Measurements from ENCODE around the gene NRP1.

The NRP1 gene

DNA sequence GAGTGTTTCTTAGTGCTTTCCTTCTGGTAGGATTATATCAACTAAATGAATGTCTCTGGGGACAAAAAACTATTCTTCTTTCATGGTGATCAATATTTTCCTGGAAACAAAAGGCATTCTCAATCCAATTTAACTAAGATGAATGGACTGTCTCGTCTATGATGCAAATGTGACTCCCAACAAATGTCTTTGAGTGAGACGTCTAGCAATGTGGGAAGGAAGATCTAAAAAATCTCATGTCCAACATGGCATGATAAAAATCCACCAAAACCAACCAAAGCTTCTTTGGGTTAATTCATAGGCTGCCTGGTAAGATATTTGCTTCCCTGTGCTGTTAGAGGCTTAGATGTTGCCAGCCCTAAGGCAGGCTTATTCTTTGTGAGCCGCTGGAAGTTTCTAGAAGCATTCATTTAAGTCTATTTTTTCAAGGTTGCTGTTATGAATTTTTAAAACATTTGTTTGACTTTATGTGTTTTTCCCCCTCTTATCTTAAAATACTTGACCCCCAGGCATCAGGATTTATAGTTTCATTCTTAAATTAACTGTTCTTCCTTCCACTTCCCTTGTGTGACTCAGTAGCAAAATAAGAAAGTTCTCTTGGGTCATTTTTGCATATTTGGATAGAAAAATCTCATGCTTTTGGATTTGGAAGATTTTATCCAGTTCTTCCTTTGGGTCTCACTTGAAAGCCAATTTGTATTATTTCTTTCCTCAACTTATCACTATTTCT, 156.3 kb downstream of the NRP1 start:
- H3K4me3 ChIP-seq (ENCODE audit: low read depth, low read length) = no peak overlapping the region
- no peak for DNase-seq (ENCODE audit: low read depth)

DNA sequence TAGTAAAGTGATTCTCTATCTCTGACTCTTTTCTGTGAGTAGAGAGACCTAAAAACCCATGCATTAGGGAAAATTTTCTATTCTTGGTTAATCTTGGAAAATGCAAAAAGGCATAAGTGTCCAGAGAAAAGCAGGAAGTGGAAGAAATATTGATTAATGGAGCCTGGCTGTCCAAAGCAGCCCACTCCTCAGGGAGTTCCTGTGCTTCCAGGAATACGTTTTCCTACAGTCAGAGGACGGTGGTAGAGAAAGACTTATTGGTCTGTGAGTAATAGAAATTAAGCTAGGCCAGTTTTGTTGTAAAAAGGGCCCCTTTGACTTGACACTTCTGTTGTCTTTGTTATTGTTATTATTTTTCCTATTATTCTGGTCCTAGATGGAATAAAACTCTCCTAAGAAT, 157.8 kb downstream of the NRP1 start:
- H3K4me3 ChIP-seq (ENCODE audit: low read depth, low read length) = no peak overlapping the region
- DNase-seq (ENCODE audit: low read depth) = no peak

DNA sequence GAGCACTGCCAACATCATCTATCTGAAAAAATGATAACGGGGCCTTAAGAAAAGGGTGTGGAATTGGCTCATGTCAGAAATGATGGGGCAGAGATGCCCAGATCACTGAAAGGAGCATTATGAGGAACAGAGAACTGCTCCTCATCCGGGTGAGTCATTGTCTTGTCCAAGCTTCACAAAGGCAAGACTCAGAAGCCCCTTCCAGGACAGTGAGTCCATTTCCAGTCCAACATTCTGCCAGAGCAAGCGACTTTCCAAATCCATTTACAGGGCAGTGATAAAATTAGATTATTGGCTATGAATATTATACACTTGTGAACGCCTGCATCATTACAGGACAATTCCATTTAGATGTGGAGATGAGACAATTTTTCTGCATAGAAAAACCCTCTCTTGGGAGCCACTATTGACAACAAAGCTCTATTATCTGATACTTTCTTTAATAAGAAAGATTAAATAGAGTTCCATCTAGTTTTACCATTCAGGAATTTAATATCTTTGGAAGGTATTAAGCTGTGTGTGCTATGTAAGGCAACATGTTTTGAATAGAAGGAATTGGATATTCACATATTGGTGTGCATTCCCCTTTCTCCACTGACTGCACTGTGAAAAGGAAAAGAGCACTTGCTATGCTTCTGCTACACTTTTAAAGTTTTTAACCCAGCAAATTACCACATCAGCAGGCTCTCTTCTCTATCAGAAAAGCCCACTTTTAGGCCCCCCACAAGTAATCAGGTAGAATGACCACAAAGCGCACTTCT, 159.6 kb downstream of the NRP1 start:
- H3K4me3 ChIP-seq (ENCODE audit: low read depth, low read length) = no peak overlapping the region
- DNase-seq (ENCODE audit: low read depth) = no peak

DNA sequence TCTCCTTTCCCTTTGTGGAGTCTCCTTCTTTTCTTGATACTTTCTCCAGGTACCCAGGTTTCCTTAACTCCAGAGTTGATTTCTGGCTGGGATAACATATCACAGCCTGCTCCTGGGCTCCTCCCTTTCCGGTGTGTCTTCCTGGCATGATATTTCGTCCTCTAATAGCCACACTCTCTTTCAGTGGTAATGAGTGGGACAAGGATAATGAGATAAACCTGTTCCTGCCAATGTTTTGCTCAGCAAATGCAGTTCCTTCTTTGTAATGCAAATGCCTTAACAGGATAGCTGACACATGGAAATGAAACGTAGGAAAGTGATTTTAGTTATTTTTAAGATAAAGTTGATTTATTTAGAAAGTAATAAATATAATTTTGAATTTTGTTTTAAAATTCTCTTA, 168.6 kb downstream of the NRP1 start:
- no peak for DNase-seq (ENCODE audit: low read depth)
- no peak overlapping the region for H3K4me3 ChIP-seq (ENCODE audit: low read depth, low read length)

DNA sequence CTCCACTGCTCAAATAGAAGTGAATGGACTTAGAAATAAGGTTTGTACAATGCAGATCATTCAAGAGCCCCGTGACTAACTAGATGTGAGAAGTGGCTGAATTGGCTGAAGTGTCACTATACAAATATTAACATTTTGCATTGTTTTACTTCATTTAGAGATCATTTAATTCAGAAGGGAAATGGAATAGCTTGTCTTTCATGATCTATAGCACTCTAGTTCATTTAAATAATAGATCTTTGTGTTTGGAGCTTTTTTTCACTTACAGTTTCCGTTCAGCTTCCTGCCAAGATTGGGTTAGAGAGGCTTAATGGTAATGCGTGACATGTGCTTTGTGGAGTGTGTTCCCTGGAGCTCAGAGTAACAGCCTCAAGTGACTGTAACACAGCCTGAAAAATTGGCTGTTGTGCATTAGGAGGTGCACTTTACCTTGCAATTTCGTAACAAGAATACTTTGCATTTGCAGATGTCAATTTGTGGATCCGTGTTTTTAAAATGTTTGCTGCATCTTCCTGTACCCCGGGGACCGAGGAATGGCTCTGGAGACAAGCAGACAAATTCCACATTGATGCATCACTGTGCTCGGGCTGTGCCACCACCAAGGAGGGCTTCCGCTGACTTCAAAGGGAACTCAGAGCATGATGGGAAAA, 170.3 kb downstream of the NRP1 start:
- H3K4me3 ChIP-seq (ENCODE audit: low read depth, low read length) = no peak overlapping the region
- no peak for DNase-seq (ENCODE audit: low read depth)

DNA sequence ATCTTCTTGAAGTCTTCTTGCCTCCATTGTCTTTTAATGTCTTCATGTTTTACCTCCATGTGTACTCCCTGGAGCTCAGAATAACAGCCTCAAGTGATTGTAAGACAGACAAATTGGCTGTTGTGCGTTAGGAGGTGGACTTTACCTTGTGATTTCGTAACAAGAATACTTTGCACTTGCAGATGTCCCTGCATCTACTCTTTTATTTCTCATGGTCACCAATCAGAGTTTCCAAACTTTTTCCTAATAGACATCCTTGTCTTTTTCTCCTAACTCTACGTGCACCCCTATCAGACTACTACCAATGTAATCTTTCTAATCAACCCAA, 172.3 kb downstream of the NRP1 start:
- no peak for DNase-seq (ENCODE audit: low read depth)
- no peak overlapping the region for H3K4me3 ChIP-seq (ENCODE audit: low read depth, low read length)

DNA sequence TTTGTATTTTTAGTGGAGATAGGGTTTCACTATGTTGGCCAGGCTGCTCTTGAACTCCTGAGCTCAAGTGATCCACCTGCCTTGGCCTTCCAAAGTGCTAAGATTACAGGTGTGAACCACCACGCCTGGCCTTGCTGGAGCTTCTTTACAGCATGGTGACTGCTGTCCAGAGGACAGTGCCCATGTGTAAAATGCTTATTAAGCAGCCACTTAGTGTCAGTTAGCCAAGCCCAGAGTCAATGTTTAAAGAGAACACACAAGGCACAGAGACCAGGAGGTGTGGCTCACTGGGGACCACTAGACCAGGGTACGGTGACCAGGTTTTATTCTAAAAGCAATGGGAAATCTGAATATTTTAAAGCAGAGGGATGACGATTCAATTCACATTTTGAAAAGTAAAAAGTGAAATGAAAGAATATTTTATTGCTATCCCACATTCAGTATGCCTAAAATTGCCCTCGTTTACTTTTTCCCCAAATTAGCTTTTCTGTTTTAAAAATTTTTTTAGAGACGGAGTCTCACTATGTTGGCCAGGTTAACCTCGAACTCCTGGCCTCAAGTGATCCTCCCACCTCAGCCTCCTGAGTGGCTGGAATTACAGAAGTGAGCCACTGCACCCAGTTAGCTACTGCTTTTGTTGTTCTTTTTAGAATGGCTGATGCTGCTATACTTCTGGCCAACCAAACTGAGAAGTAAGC, 172.8 kb downstream of the NRP1 start:
- H3K4me3 ChIP-seq (ENCODE audit: low read depth, low read length) = no peak overlapping the region
- DNase-seq (ENCODE audit: low read depth) = no peak

DNA sequence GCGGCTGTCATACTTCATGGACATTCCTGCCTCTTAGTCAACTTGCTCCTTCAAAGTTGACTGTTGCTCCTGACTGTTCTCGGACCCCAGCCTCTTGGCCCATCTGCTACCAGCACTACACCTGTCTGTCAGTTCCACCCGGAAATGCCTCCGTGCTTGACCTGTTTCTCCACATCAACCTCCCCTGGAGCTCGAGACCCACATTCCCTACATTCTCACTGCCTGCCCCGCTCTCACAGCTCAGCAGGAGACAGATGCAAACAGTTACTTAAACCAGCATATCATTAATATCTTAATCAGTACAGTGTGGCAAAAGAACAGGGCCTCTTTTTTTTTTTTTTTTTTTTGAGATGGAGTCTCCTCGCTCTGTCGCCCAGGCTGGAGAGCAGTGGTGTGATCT, 174.3 kb downstream of the NRP1 start:
- H3K4me3 ChIP-seq (ENCODE audit: low read depth, low read length) = no peak overlapping the region
- no peak for DNase-seq (ENCODE audit: low read depth)

DNA sequence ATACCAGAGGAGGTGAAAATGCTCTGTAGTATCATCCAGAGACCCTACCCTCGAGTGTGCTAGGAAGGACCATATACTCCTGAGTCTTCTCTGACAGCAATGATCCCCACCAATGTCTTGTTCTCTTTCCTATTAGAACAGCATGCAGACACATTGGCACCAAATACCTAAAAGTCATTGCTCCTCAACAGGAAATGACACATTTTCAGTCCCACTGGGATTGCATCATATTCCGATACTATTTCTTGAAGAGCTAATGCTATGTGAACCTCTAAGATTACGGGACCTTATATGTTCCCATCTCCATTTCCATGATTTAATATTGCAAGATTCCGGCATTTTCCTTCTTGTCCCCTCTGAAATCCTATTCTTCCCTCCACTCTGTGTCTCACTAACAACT, 177.4 kb downstream of the NRP1 start:
- peak; percentile 73 for DNase-seq (ENCODE audit: low read depth)
- H3K4me3 ChIP-seq (ENCODE audit: low read depth, low read length) = no peak overlapping the region

DNA sequence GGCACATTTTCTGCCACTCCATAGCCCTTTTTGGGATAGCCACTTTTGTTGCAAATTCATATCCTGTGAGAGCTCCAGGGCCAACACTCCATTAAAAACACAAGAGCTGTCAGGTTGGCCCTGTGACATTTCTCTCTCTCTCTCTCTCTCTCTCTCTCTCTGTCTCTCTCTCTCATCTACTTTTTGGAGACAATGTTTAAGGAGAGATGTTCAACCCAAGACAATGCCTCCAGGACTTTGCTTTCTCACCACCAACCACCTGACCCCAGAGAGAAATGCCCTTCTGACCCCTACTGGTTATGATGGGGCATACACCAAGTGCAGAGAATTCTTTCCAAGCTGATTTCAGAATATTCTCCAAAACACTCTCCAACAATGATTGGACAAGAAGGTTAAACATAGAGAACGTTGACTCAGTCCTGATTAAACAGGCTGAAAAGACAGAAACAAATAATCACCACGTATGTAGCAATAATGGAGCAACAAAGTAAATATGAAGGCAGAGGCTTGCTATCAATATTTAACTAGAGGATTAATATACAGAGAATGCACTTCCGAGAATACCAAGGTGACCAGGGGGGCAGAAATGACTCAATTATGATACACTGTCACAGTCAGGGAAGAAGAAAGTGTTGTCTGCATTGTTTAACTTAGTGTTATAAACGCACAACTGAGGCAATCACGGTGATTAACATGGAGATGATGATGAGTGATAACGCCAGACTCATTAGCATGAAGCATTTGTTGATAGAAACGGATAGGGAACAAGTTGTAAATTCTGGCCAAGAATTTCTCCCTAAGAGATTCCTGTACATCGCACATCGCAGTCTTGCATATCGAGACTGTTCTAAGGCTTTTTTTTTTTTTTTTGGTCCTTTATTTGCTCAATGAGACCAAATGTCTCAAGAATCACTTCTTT, 178.5 kb downstream of the NRP1 start:
- H3K4me3 ChIP-seq (ENCODE audit: low read depth, low read length) = no peak overlapping the region
- DNase-seq (ENCODE audit: low read depth) = no peak

DNA sequence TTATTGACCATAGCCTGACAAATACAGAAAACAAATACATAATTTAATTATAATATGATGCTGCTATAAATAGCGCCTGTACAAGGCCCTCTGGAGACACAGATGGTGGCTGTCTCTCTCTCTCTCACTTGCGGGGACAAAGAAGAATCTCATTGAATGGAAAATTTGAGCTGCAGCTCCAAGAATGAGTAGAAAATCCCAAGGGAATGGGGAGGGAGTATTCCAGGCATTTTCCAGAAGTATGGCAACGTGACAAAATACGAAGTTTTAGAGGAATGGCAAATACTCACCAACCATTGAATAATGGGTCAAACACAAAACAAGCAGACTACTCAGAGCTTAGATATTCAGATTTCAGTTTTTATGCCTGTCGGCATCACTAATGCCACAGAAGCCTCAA, 179.9 kb downstream of the NRP1 start:
- no peak for DNase-seq (ENCODE audit: low read depth)
- H3K4me3 ChIP-seq (ENCODE audit: low read depth, low read length) = no peak overlapping the region

DNA sequence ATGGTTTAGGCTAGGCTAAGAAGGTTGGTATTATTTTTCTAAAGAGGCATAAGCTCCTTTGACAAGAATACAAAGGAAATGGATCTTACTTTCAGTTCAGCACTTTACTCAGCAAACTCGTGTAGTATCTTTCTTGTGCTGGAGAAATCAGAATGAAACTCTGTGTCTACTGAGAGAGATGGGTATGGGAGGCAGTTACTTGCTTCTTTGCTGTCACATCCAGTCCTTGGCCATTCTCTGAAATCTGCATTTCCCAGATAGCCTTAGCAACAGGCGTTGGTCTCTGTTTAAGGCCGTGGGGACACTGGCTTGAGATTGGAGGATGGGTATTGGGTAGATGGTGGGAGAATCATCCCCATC, 180.5 kb downstream of the NRP1 start:
- no peak for DNase-seq (ENCODE audit: low read depth)
- no peak overlapping the region for H3K4me3 ChIP-seq (ENCODE audit: low read depth, low read length)

DNA sequence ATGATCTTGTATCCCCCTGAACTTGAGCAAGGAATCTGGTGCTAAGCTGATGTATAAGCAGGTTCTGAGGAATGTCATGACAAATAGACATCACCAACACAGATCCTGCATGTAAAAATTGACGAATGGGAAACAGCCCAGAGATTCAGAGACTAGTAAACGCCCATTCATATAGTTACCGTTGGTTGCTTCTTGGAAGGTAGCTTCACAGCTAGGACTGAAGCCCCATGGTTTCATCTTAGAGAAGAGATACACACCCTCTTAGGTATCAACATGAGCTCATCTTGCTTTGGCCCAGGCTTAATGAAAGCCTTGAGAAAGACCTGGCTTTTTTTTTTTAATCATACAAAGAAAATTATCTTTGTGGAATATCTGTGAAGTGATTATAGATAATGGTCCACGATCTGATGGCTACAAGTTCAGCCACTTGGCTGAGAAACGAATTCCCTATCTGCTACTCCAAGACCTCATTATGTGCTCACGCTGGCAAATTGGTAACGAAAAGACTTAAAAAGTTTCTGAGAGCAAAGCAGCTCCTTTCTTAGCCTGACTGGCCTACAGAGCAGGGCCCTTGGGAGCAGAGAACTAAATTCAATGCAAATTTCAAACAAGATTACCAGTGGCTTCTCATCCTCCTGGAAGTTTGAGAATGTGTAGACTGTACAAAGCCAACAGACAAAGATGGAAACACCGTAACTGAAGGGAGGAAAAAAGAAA, 181.1 kb downstream of the NRP1 start:
- DNase-seq (ENCODE audit: low read depth) = no peak
- H3K4me3 ChIP-seq (ENCODE audit: low read depth, low read length) = no peak overlapping the region

DNA sequence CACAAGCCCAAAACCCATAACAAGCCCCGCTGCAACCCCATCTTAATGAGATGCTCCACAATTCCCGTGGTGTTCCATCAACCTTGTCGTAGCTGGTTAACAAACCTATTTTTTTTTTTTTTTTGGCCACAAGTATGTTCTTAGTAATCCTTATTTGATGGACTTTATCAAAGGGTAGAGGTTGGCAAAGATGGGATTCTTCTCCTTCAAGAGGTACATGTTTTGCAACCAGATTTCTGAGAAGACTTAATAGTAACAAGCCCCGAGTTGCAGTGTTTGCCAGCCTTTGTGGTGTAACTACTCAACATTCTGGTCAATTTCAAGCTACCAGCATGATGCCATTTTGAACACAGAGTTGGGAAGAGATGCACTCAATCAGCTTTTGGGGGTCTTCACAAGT, 181.7 kb downstream of the NRP1 start:
- H3K4me3 ChIP-seq (ENCODE audit: low read depth, low read length) = no peak overlapping the region
- no peak for DNase-seq (ENCODE audit: low read depth)

DNA sequence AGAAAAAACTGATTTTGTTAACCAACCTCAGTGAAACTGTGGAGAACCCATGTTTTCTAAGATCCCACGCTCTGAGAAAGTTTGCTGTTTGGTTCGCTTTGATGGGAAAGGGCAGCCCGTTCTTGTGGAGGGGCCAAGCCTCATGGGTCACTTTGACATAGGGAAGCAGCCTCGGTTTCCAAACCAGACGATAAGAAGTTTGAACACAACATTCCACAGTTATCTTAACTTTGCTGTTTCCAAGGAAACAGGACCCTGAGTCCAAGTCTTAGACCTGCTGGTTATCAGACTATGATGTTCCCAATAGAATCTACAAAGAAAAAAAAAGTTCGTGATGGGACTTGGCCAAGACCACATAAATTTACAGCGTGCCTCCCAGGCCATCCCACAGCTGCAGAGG, 182.3 kb downstream of the NRP1 start:
- no peak for DNase-seq (ENCODE audit: low read depth)
- no peak overlapping the region for H3K4me3 ChIP-seq (ENCODE audit: low read depth, low read length)

DNA sequence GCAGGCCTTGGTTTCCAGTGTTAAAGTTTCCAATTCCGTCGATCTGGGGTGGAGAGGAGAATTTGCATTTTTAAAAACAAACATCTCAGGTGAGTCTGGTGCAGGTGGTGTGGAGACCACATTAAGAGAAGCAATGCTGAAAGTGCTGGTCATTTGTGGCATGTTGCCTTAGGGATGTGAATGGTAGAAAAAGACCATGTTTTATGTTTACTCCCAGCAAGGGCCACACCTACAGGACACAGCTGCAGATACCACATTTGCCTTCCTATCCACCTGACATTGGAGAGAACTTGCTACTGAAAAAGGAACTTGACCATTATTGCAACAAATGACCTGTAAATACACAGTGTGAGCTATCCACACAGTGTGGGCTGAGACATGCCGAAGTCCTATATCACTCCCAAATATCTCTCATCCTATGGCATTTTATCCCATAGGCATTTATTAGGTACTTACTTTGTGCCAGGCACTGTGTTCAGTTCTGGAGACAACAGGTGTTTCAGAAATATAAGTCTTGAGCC, 183.1 kb downstream of the NRP1 start:
- H3K4me3 ChIP-seq (ENCODE audit: low read depth, low read length) = no peak overlapping the region
- no peak for DNase-seq (ENCODE audit: low read depth)

DNA sequence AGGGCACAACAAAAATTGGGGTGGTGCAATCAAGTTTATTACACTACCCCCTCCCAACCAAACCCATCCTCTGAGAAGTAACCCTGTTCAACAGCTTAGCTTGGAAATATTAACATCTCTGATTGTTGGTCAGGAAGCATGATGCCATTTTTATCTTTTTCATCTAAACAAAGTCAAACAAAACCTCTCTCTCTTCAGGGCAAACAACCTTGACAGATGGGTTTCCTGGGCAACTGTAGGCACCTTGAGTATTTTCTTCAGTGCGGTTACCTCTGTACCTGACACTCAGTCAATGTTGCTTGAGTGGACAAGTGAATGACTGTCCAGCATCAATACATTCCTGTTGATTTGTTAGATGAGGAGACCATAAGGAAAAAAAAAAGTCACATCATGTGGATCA, 183.6 kb downstream of the NRP1 start:
- H3K4me3 ChIP-seq (ENCODE audit: low read depth, low read length) = no peak overlapping the region
- DNase-seq (ENCODE audit: low read depth) = no peak

DNA sequence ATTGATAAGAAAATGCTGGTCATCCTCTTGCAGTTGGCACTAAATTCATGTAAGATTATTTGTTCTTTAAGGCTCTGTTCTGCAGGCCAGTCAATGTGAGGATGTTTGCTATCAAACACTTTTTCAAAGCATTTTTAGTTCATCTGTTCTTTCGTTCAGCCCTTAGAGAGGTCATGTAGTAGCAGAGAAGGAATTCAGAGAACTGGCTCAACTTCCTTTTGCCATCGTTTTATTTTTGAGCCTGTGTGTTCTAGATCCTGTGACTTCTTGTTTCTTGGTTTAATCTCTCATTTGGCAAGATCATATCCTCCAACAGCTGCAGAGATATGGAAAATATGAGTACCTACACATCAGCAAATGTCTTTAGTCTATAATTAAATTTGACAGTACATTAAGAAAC, 184.3 kb downstream of the NRP1 start:
- H3K4me3 ChIP-seq (ENCODE audit: low read depth, low read length) = no peak overlapping the region
- DNase-seq (ENCODE audit: low read depth) = no peak

DNA sequence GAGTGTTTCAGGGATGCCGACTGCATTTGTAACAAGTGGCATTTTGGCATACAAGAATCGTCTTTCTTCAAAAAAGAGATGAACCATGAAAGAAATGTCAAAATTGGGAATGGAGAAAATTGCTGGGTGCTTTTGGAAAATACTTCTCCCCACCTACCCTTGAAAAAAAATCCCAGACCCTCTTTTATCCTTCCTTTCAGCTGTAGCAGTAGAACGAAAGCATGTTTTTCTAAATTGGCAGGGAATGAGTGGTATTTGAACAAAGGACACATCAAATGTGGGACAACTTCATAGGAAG, 187.5 kb downstream of the NRP1 start:
- no peak overlapping the region for H3K4me3 ChIP-seq (ENCODE audit: low read depth, low read length)
- no peak for DNase-seq (ENCODE audit: low read depth)
